SU-DHL-6 (cell line): ENCODE data around the gene ACADS.

Source experiments
- CTCF ChIP-seq: fragments of 200-600 bp; sonication (generic); IDR thresholded peaks from one replicate; pipeline ENCODE4 v1.5.1; 2017; ENCODE audit warnings: antibody characterized with exemption, mild to moderate bottlenecking, low read length, moderate library complexity; ENCODE audit not compliant: insufficient read depth, poor library complexity, severe bottlenecking
- EZH2phosphoT487 ChIP-seq: fragments of 200-600 bp; sonication (generic), shearing (Covaris generic); conservative IDR thresholded peaks from 2 replicates; pipeline ENCODE4 v1.6.1; 2018; ENCODE audit warnings: mild to moderate bottlenecking, antibody characterized with exemption, low read length, moderate library complexity, mixed read lengths

DNA sequence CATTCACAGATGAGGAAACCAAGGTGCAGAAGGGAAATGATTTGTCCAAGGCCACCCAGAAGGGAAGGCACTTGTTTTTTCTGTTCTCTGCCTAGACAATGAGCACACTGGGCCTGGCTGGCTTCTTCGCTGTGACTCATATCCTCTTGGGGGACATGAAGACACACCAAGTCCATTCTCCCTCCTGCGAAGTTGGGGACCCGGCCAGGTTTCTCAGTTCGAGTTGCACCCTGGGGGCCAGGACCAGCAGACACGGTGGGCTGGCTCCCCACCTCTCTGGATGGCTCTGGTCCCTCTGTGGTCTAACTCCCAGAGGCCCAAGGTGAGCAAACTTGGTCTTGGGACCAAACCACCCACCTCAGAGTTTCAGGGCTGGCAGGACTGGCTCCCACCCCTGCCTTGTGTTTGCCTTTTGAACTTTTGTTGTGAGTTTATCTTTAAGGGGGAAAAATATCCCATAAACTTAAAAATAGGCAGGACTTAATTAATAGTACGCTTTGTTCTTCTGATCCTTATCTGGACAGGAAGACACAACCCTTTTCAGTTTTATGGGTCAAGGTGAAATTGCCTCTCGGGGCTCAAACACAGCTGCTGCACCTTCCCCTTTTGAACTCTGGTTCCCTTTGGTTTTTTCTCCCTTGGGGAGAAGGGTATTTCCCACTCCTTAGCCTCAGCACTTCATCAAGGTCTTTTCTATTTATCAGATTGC, 47.7 kb upstream of the ACADS start:
- TF ChIP-seq EZH2phosphoT487 (no peak), CTCF (no peak)
